Mammary epithelial cell (primary cell): ENCODE data around the gene CHST15.

Source experiments
- EZH2 ChIP-seq: IDR thresholded peaks from 2 replicates; pipeline ENCODE4 v1.6.1; 2012; ENCODE audit warnings: low read length, inconsistent platforms, borderline replicate concordance
- TF ChIP-seq, protein P1 (sequence below), 2 donors: IDR thresholded peaks in 1 of 2; conservative IDR thresholded peaks in 1 of 2; 2 replicates each; pipeline ENCODE4 v1.5.1; 2011 to 2012; ENCODE audit warnings: inconsistent platforms in 2 of 2, low read length in 2 of 2, mild to moderate bottlenecking in 2 of 2, control low read depth in 1 of 2, low read depth in 1 of 2; ENCODE audit not compliant: insufficient read depth in 1 of 2; ENCODE audit errors: extremely low read depth in 1 of 2

DNA sequence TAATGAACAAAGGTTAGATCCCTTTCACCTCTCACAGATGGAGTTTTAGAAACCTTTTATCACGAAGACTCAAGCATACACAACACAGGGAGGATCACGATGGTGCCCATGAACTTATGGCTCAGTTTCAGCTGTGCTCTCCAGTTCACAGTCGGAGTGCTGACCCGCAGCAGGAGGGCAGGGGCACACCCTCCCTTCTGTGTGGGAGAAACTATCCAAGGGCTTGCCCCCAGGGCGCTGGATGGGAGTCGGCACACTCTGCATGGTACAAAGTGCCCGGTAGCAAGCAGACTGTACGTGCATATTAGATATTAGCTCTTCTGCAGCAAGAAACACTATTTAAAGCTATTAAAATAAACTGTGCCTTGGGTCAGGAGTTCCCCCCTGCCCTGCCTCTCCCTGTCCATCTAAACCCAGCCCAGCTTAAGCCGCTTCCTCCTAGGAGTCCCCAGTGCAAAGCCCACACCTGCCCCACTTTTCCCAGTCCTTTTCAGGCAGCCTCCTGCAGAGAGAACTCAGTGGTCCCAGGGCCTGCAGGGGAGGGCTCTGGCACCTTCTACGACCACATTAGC is 76.5 kb downstream of the CHST15 start:
- TF ChIP-seq, protein P1, sequence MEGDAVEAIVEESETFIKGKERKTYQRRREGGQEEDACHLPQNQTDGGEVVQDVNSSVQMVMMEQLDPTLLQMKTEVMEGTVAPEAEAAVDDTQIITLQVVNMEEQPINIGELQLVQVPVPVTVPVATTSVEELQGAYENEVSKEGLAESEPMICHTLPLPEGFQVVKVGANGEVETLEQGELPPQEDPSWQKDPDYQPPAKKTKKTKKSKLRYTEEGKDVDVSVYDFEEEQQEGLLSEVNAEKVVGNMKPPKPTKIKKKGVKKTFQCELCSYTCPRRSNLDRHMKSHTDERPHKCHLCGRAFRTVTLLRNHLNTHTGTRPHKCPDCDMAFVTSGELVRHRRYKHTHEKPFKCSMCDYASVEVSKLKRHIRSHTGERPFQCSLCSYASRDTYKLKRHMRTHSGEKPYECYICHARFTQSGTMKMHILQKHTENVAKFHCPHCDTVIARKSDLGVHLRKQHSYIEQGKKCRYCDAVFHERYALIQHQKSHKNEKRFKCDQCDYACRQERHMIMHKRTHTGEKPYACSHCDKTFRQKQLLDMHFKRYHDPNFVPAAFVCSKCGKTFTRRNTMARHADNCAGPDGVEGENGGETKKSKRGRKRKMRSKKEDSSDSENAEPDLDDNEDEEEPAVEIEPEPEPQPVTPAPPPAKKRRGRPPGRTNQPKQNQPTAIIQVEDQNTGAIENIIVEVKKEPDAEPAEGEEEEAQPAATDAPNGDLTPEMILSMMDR (conservative IDR thresholded peaks at IDR 0.05 in 1 of 2, IDR thresholded peaks at IDR 0.05 in 1 of 2; ENCODE audit: extremely low read depth in 1 of 2, insufficient read depth in 1 of 2, low read depth in 1 of 2, low read length in 2 of 2): no peak
- TF ChIP-seq EZH2: no peak
